ENCODE measurements around the gene TMEM240. TPM values are rescaled to one million over a fixed set of nuclear protein-coding genes. Genes with fewer than 3 reads are reported as not detected.
"Not testable (repeated sequence)": the region's sequence is repeated elsewhere in the genome, so short reads cannot be mapped to it uniquely, and the experiment has no call there.

Gene TMEM240
- total and polyA plus RNA-seq, 2 experiments from 2014 or later, result 1.8 to 5.1 TPM

DNA sequence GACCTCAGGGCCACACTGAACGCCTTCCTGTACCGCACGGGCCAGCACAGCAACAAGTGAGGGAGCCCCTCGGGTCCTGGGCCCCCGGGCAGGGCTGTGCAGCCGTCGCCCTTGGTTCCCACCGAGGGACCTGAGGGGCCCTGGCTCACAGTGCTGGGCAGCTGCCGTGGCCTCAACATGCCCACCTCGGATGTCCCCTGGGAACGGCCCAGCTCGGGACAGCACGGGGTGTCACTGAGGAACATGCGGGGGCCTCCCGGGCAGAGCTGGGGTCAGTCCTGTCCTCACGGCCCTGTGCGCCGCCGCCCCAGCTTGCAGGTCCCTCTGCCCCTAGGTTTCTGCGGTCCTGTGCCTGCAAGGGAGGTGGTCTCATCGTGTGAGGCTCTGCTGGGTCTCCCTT, 13.9 kb downstream of the TMEM240 start:
- H3K4me3 Mint-ChIP-seq; H3K4me2 ChIP-seq; H3K27me3 ChIP-seq (ENCODE audit: insufficient read depth); H3F3A ChIP-seq (replicated peaks; ENCODE audit: low read depth); H3K27ac ChIP-seq (ENCODE audit: low read depth); ATAC-seq; H3K27ac Mint-ChIP-seq; H3K4me1 Mint-ChIP-seq; H4K20me1 ChIP-seq (replicated peaks; ENCODE audit: insufficient read depth); H3K9me3 Mint-ChIP-seq; H2AFZ ChIP-seq; H3K79me2 ChIP-seq (replicated peaks; ENCODE audit: insufficient read depth); H3K36me3 ChIP-seq (ENCODE audit: insufficient read depth); DNase-seq (ENCODE audit: low spot score); H3K4me3 ChIP-seq; H3K9me2 ChIP-seq (ENCODE audit: insufficient read depth); H3K27me3 Mint-ChIP-seq (ENCODE audit: insufficient read depth, low read depth, poor library complexity); H3K4me1 ChIP-seq (ENCODE audit: insufficient read depth): not testable (repeated sequence)
- H3K36me3 Mint-ChIP-seq (ENCODE audit: low read depth), result peaks cover 48% of the 10 kb centered on the region; the same call in 2 of the 3 replicates

DNA sequence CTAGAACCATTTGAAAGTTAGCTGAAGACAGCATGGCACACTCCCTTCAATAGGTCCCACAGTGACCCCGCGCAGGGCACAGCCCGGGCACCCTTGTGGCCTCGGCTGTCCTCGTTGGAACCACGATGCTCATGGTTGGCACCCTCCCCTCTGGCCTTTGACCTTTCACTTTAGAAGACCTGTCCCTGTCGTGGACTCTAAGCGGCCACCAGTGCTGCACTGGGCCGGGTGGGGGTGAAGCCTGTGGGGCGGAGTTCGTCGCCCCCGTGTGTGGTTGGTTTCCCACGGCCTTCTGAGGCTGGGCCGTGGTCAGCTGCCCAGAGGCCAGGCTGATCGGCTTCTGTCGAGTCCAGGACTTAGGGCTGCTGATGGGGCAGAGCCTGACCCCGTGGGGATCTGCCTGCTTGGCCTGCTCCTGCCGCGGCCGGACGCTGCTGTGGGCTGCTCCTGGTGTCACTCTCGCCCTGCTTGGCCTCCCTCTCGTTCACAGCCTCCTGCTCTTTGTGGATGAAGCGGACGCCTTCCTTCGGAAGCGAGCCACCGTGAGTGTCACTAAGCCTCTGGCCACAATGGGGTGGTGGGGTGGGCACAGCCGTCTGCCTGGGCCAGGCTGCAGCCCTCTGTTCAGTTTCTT, 15.6 kb downstream of the TMEM240 start:
- not testable (repeated sequence) for DNase-seq (ENCODE audit: low spot score); H3K4me3 Mint-ChIP-seq; H3K4me1 ChIP-seq (ENCODE audit: insufficient read depth); H3K36me3 ChIP-seq (ENCODE audit: insufficient read depth); H3K4me2 ChIP-seq; ATAC-seq; H3K27me3 ChIP-seq (ENCODE audit: insufficient read depth); H3K9me3 Mint-ChIP-seq; H3K27me3 Mint-ChIP-seq (ENCODE audit: insufficient read depth, low read depth, poor library complexity); H3K4me1 Mint-ChIP-seq; H3K79me2 ChIP-seq (replicated peaks; ENCODE audit: insufficient read depth); H3K27ac Mint-ChIP-seq; H3F3A ChIP-seq (replicated peaks; ENCODE audit: low read depth); H3K27ac ChIP-seq (ENCODE audit: low read depth); H3K4me3 ChIP-seq; H4K20me1 ChIP-seq (replicated peaks; ENCODE audit: insufficient read depth); H3K9me2 ChIP-seq (ENCODE audit: insufficient read depth); H2AFZ ChIP-seq
- H3K36me3 Mint-ChIP-seq (ENCODE audit: low read depth), result peaks cover 41% of the 10 kb centered on the region; the same call in 2 of the 3 replicates

DNA sequence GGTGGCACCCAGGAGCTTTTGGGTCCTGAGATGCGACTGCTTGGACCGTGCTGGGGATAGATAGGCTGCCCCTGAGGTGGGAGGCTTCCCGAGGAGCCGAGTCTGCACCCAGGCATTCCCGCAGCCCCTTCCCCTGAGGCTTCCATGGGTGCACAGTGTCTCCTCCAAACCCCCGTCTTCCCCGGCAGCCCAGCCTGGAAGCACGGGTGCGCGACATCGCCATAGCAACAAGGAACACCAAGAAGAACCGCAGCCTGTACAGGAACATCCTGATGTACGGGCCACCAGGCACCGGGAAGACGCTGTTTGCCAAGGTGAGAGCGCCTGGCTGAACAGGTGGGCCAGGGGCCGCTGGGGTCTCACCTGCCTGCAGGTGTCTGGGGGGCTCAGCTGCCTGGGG, 16.8 kb downstream of the TMEM240 start:
- not testable (repeated sequence) for H3K9me2 ChIP-seq (ENCODE audit: insufficient read depth); H3K79me2 ChIP-seq (replicated peaks; ENCODE audit: insufficient read depth); DNase-seq (ENCODE audit: low spot score); ATAC-seq; H3K36me3 ChIP-seq (ENCODE audit: insufficient read depth); H3F3A ChIP-seq (replicated peaks; ENCODE audit: low read depth); H3K4me3 Mint-ChIP-seq; H3K27me3 Mint-ChIP-seq (ENCODE audit: insufficient read depth, low read depth, poor library complexity); H3K4me3 ChIP-seq; H4K20me1 ChIP-seq (replicated peaks; ENCODE audit: insufficient read depth); H3K27ac Mint-ChIP-seq; H2AFZ ChIP-seq; H3K27me3 ChIP-seq (ENCODE audit: insufficient read depth); H3K4me1 ChIP-seq (ENCODE audit: insufficient read depth); H3K4me1 Mint-ChIP-seq; H3K9me3 Mint-ChIP-seq; H3K4me2 ChIP-seq; H3K27ac ChIP-seq (ENCODE audit: low read depth)
- H3K36me3 Mint-ChIP-seq (ENCODE audit: low read depth), result peaks cover 35% of the 10 kb centered on the region

DNA sequence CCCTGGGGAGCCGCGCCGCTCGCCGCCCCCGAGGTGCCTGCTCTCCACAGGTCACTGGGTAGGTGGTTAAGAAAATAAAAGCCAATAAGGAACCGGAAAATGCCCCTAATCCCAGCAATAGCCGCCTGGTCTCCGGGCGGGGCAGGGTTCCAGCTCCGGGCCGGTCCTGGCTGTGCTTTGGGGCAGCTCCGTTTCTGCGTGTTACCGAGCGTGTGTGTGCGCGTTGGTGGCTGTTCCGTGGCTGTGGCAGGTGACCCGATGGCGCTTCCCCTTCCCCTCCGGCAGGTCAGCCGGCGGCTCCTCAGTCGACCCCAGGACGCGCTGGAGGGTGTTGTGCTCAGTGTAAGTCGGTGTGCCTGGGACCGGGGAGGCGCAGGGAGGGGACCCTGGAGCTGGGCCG, 17.2 kb downstream of the TMEM240 start:
- not testable (repeated sequence) for H3K27me3 Mint-ChIP-seq (ENCODE audit: insufficient read depth, low read depth, poor library complexity); H3K36me3 ChIP-seq (ENCODE audit: insufficient read depth)

DNA sequence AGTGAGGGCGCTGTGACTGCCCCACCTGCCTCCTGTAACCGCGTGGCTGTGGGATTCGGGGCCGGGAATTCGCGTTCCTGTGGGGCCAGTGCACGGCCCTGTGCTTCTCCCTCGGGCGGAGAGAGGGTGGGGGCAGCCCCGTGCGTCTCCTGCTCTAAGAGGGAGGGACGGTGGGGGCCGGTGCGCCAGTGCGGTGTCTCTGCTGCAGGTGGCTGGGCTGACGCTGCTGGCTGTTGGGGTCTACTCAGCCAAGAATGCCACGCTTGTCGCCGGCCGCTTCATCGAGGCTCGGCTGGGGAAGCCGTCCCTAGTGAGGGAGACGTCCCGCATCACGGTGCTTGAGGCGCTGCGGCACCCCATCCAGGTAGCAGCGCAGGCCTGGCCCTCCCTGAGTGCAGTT, 17.9 kb downstream of the TMEM240 start:
- ATAC-seq; DNase-seq (ENCODE audit: low spot score); H3K36me3 ChIP-seq (ENCODE audit: insufficient read depth); H3K4me1 Mint-ChIP-seq; H3F3A ChIP-seq (replicated peaks; ENCODE audit: low read depth); H2AFZ ChIP-seq; H4K20me1 ChIP-seq (replicated peaks; ENCODE audit: insufficient read depth); H3K27ac ChIP-seq (ENCODE audit: low read depth); H3K4me2 ChIP-seq; H3K9me2 ChIP-seq (ENCODE audit: insufficient read depth); H3K27ac Mint-ChIP-seq; H3K9me3 Mint-ChIP-seq; H3K4me3 Mint-ChIP-seq; H3K79me2 ChIP-seq (replicated peaks; ENCODE audit: insufficient read depth); H3K27me3 Mint-ChIP-seq (ENCODE audit: insufficient read depth, low read depth, poor library complexity); H3K27me3 ChIP-seq (ENCODE audit: insufficient read depth); H3K4me3 ChIP-seq; H3K4me1 ChIP-seq (ENCODE audit: insufficient read depth): not testable (repeated sequence)
- H3K36me3 Mint-ChIP-seq (ENCODE audit: low read depth), result peaks cover 36% of the 10 kb centered on the region

More for the DNA sequence above, 17.2 kb downstream of the TMEM240 start:
- DNase-seq (ENCODE audit: low spot score); H3K4me3 Mint-ChIP-seq; H3K27ac ChIP-seq (ENCODE audit: low read depth); H3K4me3 ChIP-seq; H3K4me1 ChIP-seq (ENCODE audit: insufficient read depth); ATAC-seq; H3K27me3 ChIP-seq (ENCODE audit: insufficient read depth); H3K9me2 ChIP-seq (ENCODE audit: insufficient read depth); H3F3A ChIP-seq (replicated peaks; ENCODE audit: low read depth); H3K79me2 ChIP-seq (replicated peaks; ENCODE audit: insufficient read depth); H3K27ac Mint-ChIP-seq; H3K4me2 ChIP-seq; H3K4me1 Mint-ChIP-seq; H2AFZ ChIP-seq; H3K9me3 Mint-ChIP-seq; H4K20me1 ChIP-seq (replicated peaks; ENCODE audit: insufficient read depth): not testable (repeated sequence)
- peaks cover 37% of the 10 kb centered on the region for H3K36me3 Mint-ChIP-seq (ENCODE audit: low read depth)
